K562 (cell line): ENCODE results near the gene ARMC6. TPM values are rescaled to one million over a fixed set of nuclear protein-coding genes. Genes with fewer than 3 reads are reported as not detected.

Experiments used
- CHD4 ChIP-seq: fragments of 200-600 bp; sonication (generic); IDR thresholded peaks from 3 replicates; pipeline ENCODE4 v1.6.1; 2012; ENCODE audit warnings: low read depth, mild to moderate bottlenecking, mixed read lengths, low read length, inconsistent platforms; ENCODE audit not compliant: insufficient read depth, insufficient replicate concordance, poor library complexity, severe bottlenecking
- KDM1A ChIP-seq, 2 experiments: fragments of 450-650 bp; IDR thresholded peaks; 2 replicates each; pipeline ENCODE4 v1.6.1; 2016; ENCODE audit warnings: mild to moderate bottlenecking in 2 of 2
- KLF10 ChIP-seq: fragments of 250-450 bp; sonication (Bioruptor Pico); IDR thresholded peaks from 2 replicates; pipeline ENCODE4 v1.6.1; 2021; ENCODE audit warnings: matching md5 sums
- MAZ ChIP-seq, 2 experiments: fragments of 450-650 bp in 1 of 2; sonication (generic) in 1 of 2; formaldehyde crosslinking; IDR thresholded peaks in 1 of 2; conservative IDR thresholded peaks in 1 of 2; 2 replicates each; pipeline versions ENCODE4 v1.4.0 to v1.5.0; 2020; ENCODE audit warnings: mild to moderate bottlenecking in 1 of 2, missing genetic modification reagents in 1 of 2
- MEF2D ChIP-seq: conservative IDR thresholded peaks from 2 replicates; pipeline ENCODE4 v1.6.1; 2016; ENCODE audit warnings: low read depth, missing genetic modification characterization, missing compliant biosample characterization
- MNT ChIP-seq, 2 experiments: fragments of 450-650 bp; conservative IDR thresholded peaks; 2 replicates each; pipeline ENCODE4 v1.6.1; 2017; ENCODE audit warnings: mild to moderate bottlenecking in 2 of 2, moderate library complexity in 2 of 2
- NFXL1 ChIP-seq: fragments of 450-650 bp; formaldehyde crosslinking; IDR thresholded peaks from 2 replicates; pipeline ENCODE4 v1.4.0; 2021; ENCODE audit warnings: mild to moderate bottlenecking
- POLR3G ChIP-seq: IDR thresholded peaks from 2 replicates; pipeline ENCODE4 v1.6.1; 2011; ENCODE audit not compliant: insufficient read length, insufficient replicate concordance; ENCODE audit errors: extremely low read depth
- RB1 ChIP-seq: fragments of 450-650 bp; IDR thresholded peaks from 2 replicates; pipeline ENCODE4 v1.6.1; 2017; ENCODE audit warnings: low read depth, mild to moderate bottlenecking
- RHOXF2B ChIP-seq: fragments of 250-450 bp; sonication (Bioruptor Pico); conservative IDR thresholded peaks from 2 replicates; pipeline ENCODE4 v1.5.1; 2021
- VEZF1 ChIP-seq: fragments of 200-800 bp; sonication (Bioruptor generic); IDR thresholded peaks from 2 replicates; pipeline ENCODE4 v1.6.1; 2017; ENCODE audit warnings: missing genetic modification characterization, missing compliant biosample characterization
- ZNF778 ChIP-seq: fragments of 450-650 bp; formaldehyde crosslinking; IDR thresholded peaks from 2 replicates; pipeline ENCODE4 v1.4.0; 2020; ENCODE audit warnings: mild to moderate bottlenecking, moderate library complexity
- polyA plus RNA-seq, 8 experiments: library from polyadenylated mRNA; depleted of rRNA in 4 of 8; stranded (reverse) in 5 of 8; unstranded in 3 of 8; fragments of >200 nt; fragmentation: Nextera tagmentation in 2 of 8; fragmentation: Illumina TruSeq in 1 of 8; extraction: Ambion mirVana in 2 of 8; extraction: Trizol in 1 of 8; gene quantifications; 2 replicates each; pipeline versions ENCODE4 v1.2.1 to v1.2.3, GENCODE V29; 2011 to 2014; ENCODE audit warnings: inconsistent platforms in 1 of 8, missing spikeins in 1 of 8
- total RNA-seq, 7 experiments: library from RNA; depleted of rRNA in 6 of 7; stranded (reverse); fragments of >200 nt in 6 of 7; fragmentation: Illumina TruSeq in 2 of 7; extraction: Trizol in 2 of 7; gene quantifications; 2 replicates each; pipeline versions ENCODE4 v1.2.1 to v1.2.3, GENCODE V29; 2011 to 2021; ENCODE audit warnings: low replicate concordance in 1 of 7
- TF ChIP-seq, protein P1 (sequence below): fragments of 150-350 bp; conservative IDR thresholded peaks from 2 replicates; pipeline ENCODE4 v1.6.1; 2014; ENCODE audit warnings: low read length
- TF ChIP-seq, protein P2 (sequence below): fragments of 250-450 bp; sonication (Bioruptor Pico); IDR thresholded peaks from 2 replicates; pipeline ENCODE4 v1.6.1; 2021; ENCODE audit warnings: mild to moderate bottlenecking
- TF ChIP-seq, protein P3 (sequence below): fragments of 250-450 bp; sonication (Bioruptor Pico); IDR thresholded peaks from 2 replicates; pipeline ENCODE4 v1.8.0; 2021; ENCODE audit warnings: moderate library complexity, mild to moderate bottlenecking, inconsistent platforms
- TF ChIP-seq, protein P4 (sequence below): fragments of 250-450 bp; sonication (Bioruptor Pico); IDR thresholded peaks from 2 replicates; pipeline ENCODE4 v1.8.0; 2022; ENCODE audit warnings: inconsistent platforms

Gene ARMC6
- total and polyA plus RNA-seq, 9 of the 15 experiments (the other 6 are each of a cell fraction or from before 2014, with no cell fraction given), result 2.1 to 93.4 (median 63.6) TPM

GRCh38 chr19:19063183-19064097 is 30.0 kb downstream of the ARMC6 start, which contains the start of gene SLC25A42 (continued):
- TF ChIP-seq, protein P1, sequence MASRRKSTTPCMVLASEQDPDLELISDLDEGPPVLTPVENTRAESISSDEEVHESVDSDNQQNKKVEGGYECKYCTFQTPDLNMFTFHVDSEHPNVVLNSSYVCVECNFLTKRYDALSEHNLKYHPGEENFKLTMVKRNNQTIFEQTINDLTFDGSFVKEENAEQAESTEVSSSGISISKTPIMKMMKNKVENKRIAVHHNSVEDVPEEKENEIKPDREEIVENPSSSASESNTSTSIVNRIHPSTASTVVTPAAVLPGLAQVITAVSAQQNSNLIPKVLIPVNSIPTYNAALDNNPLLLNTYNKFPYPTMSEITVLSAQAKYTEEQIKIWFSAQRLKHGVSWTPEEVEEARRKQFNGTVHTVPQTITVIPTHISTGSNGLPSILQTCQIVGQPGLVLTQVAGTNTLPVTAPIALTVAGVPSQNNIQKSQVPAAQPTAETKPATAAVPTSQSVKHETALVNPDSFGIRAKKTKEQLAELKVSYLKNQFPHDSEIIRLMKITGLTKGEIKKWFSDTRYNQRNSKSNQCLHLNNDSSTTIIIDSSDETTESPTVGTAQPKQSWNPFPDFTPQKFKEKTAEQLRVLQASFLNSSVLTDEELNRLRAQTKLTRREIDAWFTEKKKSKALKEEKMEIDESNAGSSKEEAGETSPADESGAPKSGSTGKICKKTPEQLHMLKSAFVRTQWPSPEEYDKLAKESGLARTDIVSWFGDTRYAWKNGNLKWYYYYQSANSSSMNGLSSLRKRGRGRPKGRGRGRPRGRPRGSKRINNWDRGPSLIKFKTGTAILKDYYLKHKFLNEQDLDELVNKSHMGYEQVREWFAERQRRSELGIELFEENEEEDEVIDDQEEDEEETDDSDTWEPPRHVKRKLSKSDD, result no peak
- TF ChIP-seq, protein P2, sequence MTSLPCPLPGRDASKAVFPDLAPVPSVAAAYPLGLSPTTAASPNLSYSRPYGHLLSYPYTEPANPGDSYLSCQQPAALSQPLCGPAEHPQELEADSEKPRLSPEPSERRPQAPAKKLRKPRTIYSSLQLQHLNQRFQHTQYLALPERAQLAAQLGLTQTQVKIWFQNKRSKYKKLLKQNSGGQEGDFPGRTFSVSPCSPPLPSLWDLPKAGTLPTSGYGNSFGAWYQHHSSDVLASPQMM (CRISPR knock-in tag), result no peak
- TF ChIP-seq KLF10 (CRISPR knock-in tag), result no peak
- peak; percentile 87 for TF ChIP-seq RB1
- TF ChIP-seq VEZF1 (CRISPR knock-in tag), result peak; percentile 96
- peak; percentile 40 to 64 for TF ChIP-seq MNT (conservative IDR thresholded peaks at IDR 0.05)
- TF ChIP-seq, protein P3, sequence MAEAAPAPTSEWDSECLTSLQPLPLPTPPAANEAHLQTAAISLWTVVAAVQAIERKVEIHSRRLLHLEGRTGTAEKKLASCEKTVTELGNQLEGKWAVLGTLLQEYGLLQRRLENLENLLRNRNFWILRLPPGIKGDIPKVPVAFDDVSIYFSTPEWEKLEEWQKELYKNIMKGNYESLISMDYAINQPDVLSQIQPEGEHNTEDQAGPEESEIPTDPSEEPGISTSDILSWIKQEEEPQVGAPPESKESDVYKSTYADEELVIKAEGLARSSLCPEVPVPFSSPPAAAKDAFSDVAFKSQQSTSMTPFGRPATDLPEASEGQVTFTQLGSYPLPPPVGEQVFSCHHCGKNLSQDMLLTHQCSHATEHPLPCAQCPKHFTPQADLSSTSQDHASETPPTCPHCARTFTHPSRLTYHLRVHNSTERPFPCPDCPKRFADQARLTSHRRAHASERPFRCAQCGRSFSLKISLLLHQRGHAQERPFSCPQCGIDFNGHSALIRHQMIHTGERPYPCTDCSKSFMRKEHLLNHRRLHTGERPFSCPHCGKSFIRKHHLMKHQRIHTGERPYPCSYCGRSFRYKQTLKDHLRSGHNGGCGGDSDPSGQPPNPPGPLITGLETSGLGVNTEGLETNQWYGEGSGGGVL (CRISPR knock-in tag), result no peak
- TF ChIP-seq, protein P4, sequence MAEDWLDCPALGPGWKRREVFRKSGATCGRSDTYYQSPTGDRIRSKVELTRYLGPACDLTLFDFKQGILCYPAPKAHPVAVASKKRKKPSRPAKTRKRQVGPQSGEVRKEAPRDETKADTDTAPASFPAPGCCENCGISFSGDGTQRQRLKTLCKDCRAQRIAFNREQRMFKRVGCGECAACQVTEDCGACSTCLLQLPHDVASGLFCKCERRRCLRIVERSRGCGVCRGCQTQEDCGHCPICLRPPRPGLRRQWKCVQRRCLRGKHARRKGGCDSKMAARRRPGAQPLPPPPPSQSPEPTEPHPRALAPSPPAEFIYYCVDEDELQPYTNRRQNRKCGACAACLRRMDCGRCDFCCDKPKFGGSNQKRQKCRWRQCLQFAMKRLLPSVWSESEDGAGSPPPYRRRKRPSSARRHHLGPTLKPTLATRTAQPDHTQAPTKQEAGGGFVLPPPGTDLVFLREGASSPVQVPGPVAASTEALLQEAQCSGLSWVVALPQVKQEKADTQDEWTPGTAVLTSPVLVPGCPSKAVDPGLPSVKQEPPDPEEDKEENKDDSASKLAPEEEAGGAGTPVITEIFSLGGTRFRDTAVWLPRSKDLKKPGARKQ (CRISPR knock-in tag), result no peak
- no peak for TF ChIP-seq RHOXF2B (CRISPR knock-in tag)
- TF ChIP-seq CHD4, result no peak
- TF ChIP-seq POLR3G, result no peak
- peak; percentile 68 to 91; a peak in 3 of 4 replicates for TF ChIP-seq MAZ (CRISPR knock-in tag; conservative IDR thresholded peaks at IDR 0.05 in 1 of 2, IDR thresholded peaks at IDR 0.05 in 1 of 2)
- TF ChIP-seq MEF2D (tag), result no peak
- TF ChIP-seq KDM1A (IDR thresholded peaks at IDR 0.05), result no peak
- TF ChIP-seq ZNF778 (CRISPR knock-in tag), result no peak
- TF ChIP-seq NFXL1 (CRISPR knock-in tag), result no peak
